Type B pancreatic cell (in vitro differentiated cells): ENCODE measurements around the gene ZBTB47. TPM values are rescaled to one million over a fixed set of nuclear protein-coding genes. Genes with fewer than 3 reads are reported as not detected.

ENCODE experiments used
- DNase-seq: peaks from one replicate; pipeline ENCODE4 v3.0.0; 2021; ENCODE audit warnings: mixed read lengths; ENCODE audit not compliant: unreplicated experiment; ENCODE audit errors: extremely low spot score
- H3K27ac Mint-ChIP-seq: 2 replicates; pipeline ENCODE4 v1.8.0; 2021; ENCODE audit warnings: mild to moderate bottlenecking, mixed read lengths
- H3K27me3 Mint-ChIP-seq: 2 replicates; pipeline ENCODE4 v1.8.0; 2021; ENCODE audit warnings: mixed read lengths
- H3K36me3 Mint-ChIP-seq: 2 replicates; pipeline ENCODE4 v1.8.0; 2021; ENCODE audit warnings: mixed read lengths
- H3K4me1 Mint-ChIP-seq: one replicate; pipeline ENCODE4 v1.8.0; 2021; ENCODE audit warnings: mixed read lengths; ENCODE audit not compliant: unreplicated experiment
- H3K4me3 Mint-ChIP-seq: 2 replicates; pipeline ENCODE4 v1.8.0; 2021; ENCODE audit warnings: mild to moderate bottlenecking, mixed read lengths
- H3K9me3 Mint-ChIP-seq: 2 replicates; pipeline ENCODE4 v1.8.0; 2021; ENCODE audit warnings: mixed read lengths
- CTCF ChIP-seq: fragments of 200-600 bp; sonication (generic); conservative IDR thresholded peaks from 2 replicates; pipeline ENCODE4 v1.5.0; 2021; ENCODE audit warnings: antibody characterized with exemption, mild to moderate bottlenecking
- total RNA-seq: library from RNA; stranded (reverse); gene quantifications from 2 replicates; pipeline ENCODE4 v1.2.1, GENCODE V29; 2021; ENCODE audit warnings: low replicate concordance

The ZBTB47 gene
- total RNA-seq, 1 donor from 2014 or later, result 8.1 TPM

DNA sequence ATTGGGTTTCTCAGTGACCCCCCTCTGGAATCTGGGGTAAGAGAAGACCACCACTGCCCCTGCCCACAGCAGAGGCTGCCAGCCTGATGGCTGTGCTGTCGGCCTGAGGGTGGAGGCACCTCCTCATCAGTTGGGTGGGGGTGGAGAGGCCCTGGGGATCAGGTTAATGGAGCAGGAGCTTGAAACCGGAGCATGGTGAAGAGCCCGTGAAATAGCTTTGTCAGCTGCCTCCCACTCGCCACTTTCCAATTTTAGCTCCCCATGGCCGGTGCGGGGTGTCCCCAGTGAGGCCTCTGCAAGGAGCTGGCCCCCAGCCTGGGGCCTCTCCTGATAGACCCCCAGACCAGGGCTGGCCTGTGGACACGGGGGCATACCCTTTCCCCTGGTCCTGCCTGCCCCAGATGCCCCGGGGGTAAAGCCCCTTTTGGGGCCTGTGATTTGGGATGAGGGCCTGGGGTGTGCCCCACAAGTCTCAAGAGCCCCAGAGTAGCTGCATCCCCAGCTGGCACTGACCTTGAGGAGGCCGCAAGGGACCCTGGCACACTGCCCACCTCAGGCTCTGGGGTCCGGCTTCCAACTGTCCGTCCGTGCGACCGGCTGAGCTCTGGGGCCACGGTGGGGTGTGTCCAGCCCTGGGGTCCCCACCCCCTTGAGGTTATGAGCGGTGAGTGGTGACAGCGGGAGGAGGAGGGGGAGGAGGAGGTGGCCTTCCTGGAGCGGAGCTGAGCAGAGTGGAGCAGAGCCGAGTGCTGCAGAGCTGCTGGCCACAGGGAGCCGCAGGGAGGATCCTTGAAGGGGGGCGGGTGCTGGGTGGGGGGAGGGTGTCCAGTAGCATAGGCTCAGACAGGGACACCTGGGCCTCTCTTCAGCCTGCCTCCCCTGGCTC is 48.8 kb downstream of the ZBTB47 start, which contains the start of gene HHATL:
Gene HHATL, minus strand, starts transcription at position 733 of the 886 bp plus-strand sequence. CDS start 1,972 bp downstream, outside the sequence.
- H3K27me3 Mint-ChIP-seq, result peaks cover 19% of the 10 kb centered on the region
- H3K4me1 Mint-ChIP-seq, result no peaks in the 10 kb centered on the region
- H3K27ac Mint-ChIP-seq, result no peak within 1 kb of the TSS
- peak; percentile 64 for DNase-seq
- H3K36me3 Mint-ChIP-seq, result no peaks in the 10 kb centered on the region
- H3K4me3 Mint-ChIP-seq, result no peak within 1 kb of the TSS
- TF ChIP-seq CTCF, result no peak
- H3K9me3 Mint-ChIP-seq, result no peaks in the 10 kb centered on the region

- no peaks in the 10 kb centered on the region for H3K36me3 Mint-ChIP-seq
These were observed 49.6 kb downstream of the ZBTB47 start for GRCh38 chr3:42702982-42703694.

DNA sequence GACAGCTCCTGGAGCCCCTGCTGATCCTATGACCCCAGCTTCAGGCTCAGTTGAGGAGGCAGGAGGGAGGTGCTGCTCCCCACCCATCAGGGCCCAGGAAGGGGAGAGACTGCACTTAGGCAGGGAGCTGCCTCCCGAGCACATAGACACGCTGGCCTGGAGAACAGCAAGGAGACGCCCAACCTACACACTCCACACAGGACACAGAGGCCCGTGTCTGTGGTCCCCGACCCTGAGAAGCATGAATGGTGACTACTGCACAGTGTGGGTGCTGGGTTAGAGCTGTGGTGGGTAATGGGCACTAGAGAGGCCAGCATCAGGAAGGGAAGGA is 50.2 kb downstream of the ZBTB47 start:
- H3K4me3 Mint-ChIP-seq, result no peak overlapping the region
- H3K4me1 Mint-ChIP-seq, result no peaks in the 10 kb centered on the region
- no peak for TF ChIP-seq CTCF
- H3K27ac Mint-ChIP-seq, result no peak overlapping the region
- DNase-seq, result peak; percentile 47
- H3K9me3 Mint-ChIP-seq, result no peaks in the 10 kb centered on the region
- no peaks in the 10 kb centered on the region for H3K36me3 Mint-ChIP-seq
- H3K27me3 Mint-ChIP-seq, result peaks cover 15% of the 10 kb centered on the region

More at GRCh38 chr3:42702982-42703694, 49.6 kb downstream of the ZBTB47 start:
- H3K27ac Mint-ChIP-seq, result no peak overlapping the region
- no peak overlapping the region for H3K4me3 Mint-ChIP-seq
- H3K27me3 Mint-ChIP-seq, result peaks cover 19% of the 10 kb centered on the region
- no peaks in the 10 kb centered on the region for H3K9me3 Mint-ChIP-seq
- TF ChIP-seq CTCF, result no peak
- DNase-seq, result peak; percentile 57
- no peaks in the 10 kb centered on the region for H3K4me1 Mint-ChIP-seq

DNA sequence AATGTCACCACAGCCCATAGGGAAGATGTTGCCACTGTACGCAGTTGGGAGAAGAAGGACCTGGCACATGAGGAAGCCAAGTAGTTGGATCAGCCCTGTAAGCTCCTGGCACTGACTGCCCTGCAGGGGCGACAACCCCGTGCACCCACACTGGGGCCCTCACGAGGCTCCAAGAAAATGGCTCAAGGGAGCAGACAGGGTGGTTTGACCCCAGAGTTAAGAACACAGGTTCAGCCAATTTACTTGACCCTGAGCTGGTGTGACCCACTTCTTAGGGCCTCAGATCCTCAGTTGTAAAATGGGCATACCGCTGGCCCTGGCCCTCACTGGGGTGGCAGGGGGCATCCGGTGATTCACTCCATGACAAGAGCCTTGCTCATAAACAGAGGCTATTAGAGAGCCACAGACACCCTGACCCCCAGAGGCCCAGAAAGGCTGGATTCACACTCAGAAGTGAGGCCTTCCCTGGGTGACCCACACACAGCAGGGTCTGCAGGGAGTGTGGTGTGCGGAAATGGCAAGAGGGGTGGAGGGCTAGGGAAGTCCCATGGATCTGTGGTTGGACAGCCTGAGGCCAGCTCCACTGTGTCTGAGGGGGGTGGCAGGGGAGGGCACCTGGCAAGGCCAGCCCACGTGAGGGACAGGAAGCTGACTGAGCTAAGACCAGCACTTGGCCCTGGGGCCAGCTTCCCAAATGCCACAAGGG is 50.8 kb downstream of the ZBTB47 start:
- no peaks in the 10 kb centered on the region for H3K9me3 Mint-ChIP-seq
- peak; percentile 57 for DNase-seq
- no peaks in the 10 kb centered on the region for H3K4me1 Mint-ChIP-seq
- H3K27ac Mint-ChIP-seq, result no peak overlapping the region
- H3K36me3 Mint-ChIP-seq, result no peaks in the 10 kb centered on the region
- no peak for TF ChIP-seq CTCF
- H3K27me3 Mint-ChIP-seq, result peaks cover 13% of the 10 kb centered on the region
- H3K4me3 Mint-ChIP-seq, result no peak overlapping the region

- no peaks in the 10 kb centered on the region for H3K36me3 Mint-ChIP-seq
- peak; percentile 62 for DNase-seq
- no peak overlapping the region for H3K27ac Mint-ChIP-seq
- peaks cover 10% of the 10 kb centered on the region for H3K27me3 Mint-ChIP-seq
- no peaks in the 10 kb centered on the region for H3K9me3 Mint-ChIP-seq
- H3K4me3 Mint-ChIP-seq, result no peak overlapping the region
- no peak for TF ChIP-seq CTCF
- no peaks in the 10 kb centered on the region for H3K4me1 Mint-ChIP-seq
These were observed 51.7 kb downstream of the ZBTB47 start for GRCh38 chr3:42705058-42705767.
